NCI-H1105 (cell line): Measurements from ENCODE around the gene COPZ1.
A peak's percentile ranks its signal among the peaks of the same experiment; 100 is the strongest.

Experiments
- DNase-seq: peaks from one replicate; lab custom pipeline; 2025; lab: John Stamatoyannopoulos, UW

Gene COPZ1

DNA sequence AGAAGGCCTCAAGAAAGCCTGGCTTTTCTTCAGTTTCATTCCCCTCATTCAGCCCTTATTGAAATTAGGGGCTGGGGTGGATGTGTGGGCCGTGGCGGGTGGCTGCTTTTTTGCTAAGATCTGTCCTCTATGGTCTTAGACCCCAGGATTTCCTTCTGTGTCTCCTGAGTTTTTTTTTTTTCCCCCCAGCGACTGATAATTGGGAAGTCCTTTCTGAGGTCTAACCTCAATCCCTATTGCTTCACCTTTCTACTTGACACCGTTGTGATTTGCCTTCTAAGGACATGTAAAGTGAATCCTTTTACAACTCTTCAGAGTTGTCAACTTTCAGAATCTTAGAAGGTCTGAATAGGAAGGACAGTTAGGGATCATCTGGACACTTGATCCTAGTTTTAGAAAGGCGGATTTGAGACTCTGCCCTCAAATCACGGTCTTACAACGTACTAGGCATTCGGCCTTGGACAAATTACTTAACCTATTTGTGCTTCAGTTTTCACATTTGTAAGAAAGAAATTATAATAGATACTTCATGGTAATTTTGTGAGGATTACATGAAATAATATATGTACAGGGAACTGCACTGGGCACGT, 34.9 kb downstream of the COPZ1 start:
- DNase-seq = no peak

DNA sequence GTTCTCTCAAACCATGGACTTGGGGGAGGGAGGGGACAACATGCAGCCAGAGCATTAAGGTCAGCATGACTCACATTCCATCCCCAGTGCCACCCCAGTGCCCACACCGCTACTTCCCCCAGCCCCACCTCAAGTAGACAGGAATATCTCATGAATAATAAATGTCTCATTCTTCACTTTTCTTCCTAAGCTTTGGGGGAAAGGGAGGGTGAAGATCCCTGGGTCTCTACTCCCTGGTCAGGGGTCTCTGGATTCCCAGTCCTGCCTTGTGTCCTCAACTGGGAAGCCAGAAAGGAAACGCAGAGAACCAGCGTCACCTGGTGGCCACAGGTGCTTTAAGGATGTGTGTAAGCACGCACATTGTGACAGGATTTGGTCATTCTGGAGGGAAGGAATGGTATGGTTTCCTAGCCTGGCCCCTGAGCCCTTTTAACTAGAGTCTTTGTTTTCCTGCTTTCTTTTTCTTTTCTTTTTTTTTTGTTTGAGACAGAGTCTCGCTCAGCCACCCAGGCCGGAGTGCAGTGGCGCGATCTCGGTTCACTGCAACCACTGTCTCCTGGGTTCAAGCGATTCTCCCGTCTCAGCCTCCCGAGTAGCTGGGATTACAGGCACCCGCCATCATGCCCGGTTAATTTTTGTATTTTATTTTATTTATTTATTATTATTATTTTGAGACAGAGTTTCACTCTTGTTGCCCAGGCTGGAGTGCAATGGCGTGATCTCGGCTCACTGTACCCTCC, 36.0 kb downstream of the COPZ1 start:
- peak; percentile 46 for DNase-seq

DNA sequence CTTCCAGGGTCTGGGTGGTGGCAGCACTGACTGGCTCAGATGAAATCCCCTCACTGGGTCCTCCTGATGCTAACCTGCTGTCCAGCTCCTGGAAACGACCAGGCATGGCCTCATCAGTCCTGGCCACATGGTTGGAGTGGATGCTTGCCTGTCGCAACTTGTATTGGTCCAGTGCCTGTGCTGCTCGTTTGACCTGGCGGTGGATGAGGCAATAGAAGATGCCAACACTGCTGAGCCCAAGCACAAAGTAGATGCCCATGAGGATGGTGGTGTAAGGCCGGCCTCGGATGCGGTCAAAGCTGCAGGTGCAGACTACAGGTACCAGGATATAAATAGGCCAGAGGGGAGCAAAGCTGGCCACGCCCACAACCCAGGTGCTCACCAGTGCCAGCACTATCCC, 38.1 kb downstream of the COPZ1 start:
- DNase-seq = no peak

DNA sequence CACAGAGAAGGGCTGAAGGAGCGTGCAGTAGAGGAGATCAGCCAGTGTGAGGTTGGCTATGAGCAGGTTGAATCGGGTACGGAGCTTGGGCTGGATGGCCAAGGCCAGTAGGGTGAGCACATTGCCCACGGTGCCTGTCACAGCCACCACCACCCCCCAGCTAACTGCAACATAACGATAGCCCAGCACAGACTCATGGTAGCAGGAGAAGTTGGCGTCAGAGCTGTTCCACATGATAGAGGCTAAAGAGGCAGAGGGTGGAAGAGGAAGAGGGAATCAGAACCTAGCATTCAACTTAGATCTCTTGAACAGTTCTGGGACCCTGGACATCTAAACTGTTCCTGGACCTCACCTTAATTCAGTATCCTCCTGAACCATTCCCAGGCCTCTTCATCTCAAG, 38.7 kb downstream of the COPZ1 start:
- no peak for DNase-seq

DNA sequence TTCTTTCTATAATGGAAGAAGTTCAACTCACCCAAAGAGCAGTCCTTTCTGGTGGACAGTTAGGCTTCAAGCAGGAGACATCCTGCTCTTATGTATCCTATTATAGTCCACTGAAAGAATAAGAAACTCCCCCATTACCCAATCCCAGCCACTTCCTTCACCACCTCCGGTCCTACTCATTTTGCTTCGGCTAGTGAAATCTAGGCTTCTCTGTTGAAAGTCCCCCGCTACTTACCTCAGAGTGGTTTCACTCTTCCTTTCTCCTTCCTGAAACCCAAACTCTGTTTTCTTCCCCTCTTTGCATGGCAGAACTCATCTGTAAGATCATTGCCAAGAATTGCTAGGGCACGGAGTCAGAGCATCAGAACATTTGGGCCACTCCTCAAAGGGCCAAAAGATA, 39.5 kb downstream of the COPZ1 start, which contains the start of gene GPR84:
TSS of gene GPR84 (minus strand) at position 74 of the 400 bp plus-strand sequence. CDS start 635 bp downstream, outside the sequence.
- no peak for DNase-seq

DNA sequence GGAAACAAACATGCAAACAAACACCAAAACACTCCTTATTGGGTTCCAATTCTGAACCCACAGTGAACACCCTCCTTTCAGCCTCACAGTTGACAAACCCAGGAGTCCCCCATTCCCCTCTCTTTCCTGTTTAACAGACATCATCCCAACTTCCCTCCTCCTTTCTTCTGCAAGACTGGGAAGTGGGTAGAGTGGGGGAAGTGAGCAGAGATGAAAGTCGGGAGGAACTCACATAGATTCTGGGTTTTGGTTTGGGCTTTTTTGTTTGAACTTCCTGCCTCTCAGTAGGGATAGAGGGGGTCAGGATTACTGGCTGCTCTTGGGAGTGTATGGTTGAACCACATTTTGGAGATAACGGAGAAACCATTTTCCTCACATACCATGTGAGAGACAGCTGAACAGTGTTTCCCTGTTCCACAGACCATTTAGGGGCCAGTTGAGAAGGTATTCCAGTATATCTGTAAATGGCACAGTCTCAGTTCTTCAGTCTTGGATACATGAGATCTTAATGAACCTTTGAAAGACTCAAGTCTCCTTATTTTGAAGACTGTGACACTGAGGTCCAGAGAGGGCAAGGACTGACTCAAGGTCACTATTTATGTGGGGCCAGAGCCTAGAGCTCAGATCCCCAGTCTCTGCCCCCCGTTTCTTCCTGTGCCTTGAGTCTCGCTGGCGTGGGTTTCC, 43.2 kb downstream of the COPZ1 start:
- DNase-seq = no peak

DNA sequence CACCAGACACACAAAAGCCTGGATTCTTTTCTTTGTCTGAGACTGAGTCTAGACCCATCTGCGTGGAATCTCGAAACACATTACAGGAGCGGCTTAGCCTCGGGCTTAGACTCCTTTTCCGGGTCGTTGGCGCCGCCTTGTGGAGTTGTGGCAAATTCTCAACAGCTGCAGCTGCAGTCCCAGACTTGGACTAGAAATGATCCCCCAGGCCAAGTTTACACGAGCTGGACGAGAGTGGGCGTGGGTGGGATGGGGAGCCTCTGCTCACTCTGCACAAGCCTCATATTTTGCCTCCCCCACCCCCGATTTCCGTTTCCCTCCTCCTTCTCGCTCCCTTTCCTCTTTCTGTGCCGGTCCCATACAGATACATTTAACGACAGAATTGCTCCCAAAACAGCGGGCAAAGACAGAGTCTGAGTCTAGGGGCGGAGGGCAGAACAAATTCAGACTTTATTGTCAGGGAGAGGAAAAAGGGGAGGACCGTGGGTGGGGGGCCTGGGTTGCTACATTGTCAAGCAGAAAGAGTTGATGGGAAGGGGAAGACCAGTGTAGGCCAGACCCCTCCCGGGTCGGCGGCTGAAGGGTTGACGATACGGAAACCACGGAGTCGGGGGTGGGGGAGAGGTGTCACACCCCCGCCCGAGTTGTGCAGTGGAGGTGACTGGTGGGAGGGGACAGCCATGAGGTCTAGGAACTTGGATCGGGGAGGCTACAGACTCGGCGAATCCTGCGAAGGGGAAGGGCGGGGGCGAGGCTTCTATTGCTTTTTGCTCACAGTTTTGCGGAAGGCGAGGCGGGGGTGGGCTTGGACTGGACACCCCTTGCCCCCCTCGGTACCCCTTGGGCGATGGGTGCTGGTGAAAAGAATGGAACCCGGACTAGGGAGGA, 44.0 kb downstream of the COPZ1 start:
- DNase-seq = peak; percentile 48

DNA sequence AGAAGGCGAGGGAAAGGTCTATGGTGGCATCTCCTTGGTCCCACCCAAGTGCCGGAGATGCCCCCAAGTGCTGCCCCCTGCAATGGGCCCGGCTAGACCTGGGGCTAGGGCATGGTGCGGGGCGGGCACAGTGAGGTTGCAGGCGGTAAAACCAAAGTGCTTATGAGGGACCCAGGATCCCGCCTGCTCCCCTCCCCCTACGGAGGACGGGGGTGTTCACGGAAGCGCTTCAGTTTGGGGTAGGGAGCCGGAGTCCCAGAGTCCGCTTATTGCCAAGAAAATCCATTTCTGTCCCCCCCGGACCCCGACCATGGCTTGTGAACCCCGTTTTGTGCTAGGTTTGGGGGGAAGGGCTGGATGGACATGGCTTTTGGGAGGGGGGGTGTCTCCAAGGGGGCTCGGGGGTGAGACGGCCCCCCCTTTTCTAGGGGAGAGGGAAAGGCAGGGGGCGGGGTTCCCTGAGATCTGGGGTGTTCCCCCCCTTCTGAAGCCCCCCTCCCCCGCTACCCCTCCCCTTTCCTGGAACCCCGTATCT, 44.7 kb downstream of the COPZ1 start:
- no peak for DNase-seq

DNA sequence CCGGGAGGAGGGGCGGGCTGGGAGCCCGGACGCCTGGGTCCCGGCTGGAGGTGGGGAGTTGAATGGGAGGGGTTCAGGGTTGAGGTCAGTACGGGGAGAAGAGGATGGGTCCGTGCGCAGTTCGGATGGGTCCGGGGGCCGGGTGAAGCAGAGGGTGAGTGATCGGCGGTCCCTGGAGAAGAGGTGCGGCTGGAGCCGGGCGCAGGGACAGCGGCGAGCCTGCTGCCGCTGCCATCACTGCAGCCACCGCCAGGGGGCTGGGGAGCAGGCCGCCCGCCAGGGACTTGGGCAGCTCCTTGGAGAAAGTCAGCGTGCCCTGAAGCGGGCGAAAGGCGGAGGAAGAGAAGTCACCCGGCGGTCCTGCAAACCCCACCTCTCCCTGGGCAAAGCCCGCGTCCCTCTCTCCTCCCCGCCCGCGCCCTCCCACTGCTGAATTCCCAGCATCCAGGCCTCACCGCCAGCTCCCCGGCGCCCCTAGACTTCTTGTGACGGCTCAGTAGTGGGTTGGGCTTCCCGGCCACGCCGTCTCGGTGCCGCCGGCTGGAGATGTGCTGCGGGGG, 45.3 kb downstream of the COPZ1 start:
- DNase-seq = no peak

DNA sequence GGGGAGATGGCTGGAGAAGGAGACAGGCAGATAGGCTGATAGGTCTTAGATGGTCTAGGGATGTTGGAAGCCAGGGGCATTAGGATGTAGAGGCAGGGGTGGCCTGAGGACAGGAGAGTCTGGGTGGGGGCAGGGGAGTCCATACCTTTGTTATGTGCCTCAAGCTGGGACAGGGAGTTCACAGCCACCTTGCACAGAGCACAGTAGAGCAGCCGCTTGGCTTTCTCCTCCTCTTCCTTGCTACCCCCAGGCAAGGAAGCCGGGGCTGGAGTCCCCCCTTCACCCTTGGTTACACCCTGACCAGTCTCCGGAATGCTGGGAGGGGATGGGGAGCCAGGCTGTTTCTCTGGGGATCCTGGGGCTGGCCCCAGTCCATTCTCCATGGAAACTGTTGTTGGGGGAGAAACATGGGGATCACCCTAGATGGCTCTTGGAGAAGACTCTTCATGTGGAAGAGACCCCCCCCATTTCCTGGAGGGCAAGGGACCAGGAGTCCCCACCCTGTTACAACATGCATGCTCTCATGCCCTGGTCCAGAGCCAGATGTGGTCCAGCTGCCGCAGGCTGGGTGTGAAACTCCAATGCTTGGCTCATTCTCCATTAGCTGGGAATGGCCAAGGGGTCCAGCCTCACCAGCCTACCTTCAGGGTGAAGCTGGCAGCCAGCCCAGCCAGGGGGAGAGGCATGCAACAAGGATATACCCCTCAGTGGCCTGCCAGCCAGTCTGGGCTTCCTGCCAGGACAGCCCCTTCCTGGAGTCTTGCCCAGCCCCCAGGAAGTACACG, 46.6 kb downstream of the COPZ1 start:
- DNase-seq = peak; percentile 83

DNA sequence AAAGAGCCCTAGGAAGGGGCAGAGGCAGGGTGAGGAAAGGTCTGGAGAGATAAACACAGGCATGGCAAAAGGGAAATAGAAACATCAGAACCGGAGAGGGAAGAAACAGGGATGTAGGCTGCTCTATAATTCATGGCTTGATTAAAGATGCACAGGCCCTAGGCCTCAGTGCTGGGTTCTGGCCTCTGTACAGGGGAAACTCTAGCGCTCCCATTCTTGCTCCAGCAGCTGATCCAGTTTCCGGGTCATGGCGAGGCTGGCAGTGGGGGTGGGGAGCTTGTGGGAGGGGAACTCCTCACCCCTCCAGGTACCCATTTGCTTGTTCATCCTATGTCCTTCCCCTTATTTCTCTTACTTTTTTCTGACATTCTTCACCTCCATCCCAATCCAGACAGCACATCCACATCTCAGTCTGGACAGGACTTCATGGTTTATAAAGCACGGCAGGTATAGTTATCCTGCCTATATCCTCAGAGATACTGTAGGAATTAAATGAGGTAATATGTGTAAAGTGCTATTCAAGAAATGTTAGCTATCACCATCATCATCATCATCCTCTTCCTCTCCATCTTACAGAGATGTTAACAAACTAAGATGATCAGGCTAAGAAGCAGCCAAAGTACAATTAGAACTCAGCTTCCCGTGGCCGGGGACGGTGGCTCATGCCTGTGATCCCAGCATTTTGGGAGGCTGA, 47.3 kb downstream of the COPZ1 start:
- no peak for DNase-seq

DNA sequence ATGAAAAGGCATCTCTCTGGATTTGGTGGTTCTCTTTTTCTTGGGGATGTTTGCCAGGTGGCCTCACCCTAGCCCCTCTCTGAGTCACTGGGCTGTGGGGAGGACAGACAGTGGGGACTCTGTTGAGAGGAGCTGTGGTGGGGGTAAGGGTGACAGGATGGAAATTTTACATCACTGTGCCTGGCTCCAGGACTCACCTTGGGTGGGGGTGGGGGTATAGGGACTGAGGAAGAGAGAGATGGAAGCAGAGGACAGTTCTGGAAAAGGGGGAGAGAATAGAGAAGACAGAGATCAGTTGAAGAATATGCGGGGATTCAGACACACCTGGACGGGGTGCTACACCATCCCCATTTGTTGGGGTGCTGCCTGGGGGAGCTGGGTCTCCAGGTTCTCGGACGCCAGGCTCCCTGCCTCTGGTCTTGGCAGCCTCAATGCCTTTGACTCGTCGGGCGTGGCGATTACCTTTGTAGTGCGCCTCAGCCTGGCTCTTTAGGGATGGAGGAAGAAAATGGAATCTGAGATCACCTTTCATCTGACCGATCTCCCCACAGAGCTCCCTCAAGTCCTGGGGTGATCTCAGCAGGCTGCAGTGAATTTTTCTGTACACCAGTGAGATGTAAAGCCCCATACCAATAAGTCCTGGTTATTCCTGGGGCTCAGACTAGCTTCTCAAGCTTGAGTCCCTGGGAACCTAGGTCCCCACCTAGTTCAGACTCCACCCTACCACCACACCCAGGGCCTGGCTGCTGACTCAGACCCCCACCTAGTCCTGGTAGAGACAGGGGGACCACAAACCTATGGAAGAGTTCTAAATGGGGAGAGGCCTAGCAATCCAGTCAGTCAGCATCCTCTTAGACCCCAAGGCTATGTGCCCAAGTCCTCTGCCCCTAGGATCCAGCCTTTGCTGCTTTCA, 49.0 kb downstream of the COPZ1 start:
- DNase-seq = no peak

DNA sequence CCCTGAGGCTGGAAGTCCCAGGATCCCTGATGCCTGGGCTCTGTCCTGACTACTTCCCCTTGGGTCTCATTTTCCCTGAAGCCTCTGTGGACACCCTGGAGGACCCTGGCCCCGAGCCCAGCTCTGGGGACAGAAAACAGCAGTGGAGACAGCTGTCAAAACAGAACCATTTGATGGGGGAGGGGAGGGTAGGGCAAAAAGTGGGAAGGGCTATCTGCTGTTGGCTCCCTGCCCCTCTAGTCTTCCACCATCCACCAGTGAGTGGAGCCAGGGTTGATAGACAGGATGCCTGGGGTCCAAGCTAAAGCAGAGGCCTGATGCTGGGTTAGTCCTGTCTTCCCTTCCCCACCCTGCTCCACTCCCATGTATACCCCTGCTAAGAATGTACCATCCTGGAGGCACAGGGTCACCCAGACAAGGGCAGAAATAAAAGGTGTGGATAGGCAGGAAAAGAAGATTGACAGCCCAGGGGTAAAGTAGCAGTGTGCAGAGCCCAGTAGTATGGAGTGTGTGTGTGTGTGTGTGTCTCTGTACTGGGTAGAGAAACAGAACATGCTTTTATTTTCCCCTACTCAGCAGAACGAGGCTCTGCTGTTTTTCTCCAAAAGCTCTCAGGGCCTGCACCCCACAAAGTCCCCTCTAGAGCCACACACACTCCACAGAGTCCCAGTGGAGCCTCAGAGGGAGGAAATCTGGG, 49.8 kb downstream of the COPZ1 start:
- DNase-seq = no peak

DNA sequence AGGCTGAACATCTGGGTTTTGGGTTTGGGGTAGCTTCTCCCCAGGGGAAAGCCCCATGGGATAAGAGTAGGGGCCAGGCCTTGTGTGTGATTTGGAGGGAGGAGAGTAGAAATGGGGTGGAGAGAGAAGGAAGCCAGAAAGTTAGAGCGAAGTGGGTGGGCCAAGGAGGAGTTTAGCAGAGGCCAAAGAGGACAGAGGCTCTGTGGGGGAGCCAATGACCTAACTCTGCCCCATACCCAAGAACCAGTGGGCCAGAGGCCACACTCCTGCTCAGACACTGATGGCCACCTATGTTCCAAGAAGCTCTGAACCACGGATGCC, 50.3 kb downstream of the COPZ1 start:
- DNase-seq = no peak

DNA sequence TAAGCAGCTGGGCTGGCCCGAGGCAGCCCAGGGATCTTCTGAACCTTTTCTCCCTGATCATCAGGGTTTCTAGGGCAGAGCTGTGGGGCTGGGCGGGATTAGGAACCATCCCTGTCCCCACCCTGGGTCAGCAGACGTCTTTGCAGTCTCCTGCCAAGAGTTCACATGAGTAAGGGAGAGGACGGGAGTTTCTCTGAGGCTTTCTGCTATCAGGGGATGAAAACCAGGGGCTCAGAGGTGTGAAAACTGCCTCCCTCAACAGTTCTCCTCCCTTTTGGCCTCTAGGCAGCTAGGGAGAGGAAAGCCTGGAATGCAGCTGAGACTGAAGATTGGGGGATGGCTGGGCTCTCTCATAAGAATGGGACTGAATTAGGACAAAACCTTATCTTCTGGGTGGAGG, 51.7 kb downstream of the COPZ1 start:
- DNase-seq = no peak

DNA sequence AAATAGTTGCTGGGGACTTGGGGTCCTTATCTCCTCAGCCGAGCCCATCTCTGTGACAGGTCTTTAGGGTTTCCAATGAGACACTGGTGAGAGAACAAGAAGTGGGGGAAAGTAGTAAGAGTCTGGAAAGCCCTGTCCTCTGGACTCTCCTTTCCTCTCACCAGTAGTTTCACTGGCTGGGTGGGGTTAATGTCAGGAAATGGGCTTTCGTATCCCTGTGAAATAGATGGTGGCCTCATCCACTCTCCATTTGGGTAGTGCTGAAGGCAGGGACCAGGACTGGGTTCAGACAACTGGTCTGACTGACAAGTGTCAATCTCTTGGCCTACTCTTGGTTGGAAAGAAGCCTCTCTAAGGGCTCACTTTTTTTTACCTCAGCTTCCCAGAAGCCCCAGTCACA, 52.1 kb downstream of the COPZ1 start:
- DNase-seq = no peak

DNA sequence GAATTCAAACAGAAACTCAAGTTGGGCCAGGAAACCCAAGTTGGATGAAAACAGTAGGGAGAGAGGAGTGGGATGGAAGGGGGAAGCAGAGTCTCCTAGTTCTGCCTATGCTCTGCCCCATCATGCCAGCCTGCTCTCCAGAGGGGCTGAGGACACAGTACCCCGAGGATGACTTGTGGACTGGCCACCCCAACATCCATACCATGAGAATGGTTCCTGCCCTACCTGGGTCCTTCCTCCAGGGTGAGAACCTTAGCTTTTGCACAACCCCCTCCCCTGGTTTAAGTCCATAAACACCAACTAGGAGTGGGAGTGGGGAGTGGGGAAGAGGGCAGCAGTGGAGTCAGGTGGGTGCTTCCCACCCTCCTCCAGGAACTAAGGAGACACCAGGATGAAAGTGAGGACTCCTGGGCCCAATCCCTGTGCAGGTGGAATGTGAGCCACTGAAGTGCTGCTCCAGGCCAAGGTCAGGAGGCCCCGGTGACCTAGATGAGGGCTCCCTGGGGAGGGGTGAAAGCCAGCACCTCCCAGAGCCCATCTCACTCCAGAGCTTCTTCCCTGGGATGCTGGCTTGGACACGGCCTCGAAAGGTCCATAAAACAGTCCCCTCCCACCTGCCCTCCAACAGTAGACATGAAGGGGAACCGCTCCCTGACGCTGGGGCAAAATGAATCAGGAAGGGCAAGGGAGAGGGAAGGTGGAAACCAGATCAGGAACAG, 53.0 kb downstream of the COPZ1 start:
- DNase-seq = no peak

DNA sequence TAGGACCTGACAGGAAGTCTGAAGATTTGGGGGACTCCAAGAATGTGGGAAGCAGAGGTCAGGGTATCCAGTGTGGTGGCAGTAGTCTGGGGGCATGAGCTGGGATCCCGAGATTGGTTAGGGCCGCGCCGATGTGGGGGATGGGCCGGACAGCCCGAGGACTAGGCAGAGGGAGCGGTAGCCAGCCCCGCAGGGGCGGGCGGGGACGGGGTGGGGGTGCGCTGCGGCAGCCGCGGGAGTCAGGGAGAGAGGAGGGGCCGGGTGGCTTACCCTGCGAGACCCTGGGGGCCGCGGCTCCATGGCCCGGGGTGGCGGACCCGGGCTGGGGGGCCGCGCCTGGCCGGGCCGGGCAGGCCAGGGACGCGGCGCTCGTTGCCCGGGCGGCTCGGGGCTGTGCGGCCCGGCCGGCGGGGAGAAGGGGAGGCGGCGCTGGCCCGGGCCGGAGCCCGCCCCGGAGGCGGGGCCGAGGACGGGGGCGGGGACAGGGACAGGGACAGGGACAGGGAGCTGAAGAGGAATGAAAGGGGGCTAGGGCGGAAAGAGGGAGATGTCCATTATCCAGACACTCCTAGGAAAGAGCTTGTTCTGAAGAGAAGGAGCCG, 54.0 kb downstream of the COPZ1 start:
- DNase-seq = no peak
